ENCODE data around the gene DEFB116. TPM values are rescaled to one million over a fixed set of nuclear protein-coding genes. Genes with fewer than 3 reads are reported as not detected.

DEFB116 gene
- total and polyA plus RNA-seq, 2 of the 4 experiments (the other 2 are of a cell fraction), result not detected

DNA sequence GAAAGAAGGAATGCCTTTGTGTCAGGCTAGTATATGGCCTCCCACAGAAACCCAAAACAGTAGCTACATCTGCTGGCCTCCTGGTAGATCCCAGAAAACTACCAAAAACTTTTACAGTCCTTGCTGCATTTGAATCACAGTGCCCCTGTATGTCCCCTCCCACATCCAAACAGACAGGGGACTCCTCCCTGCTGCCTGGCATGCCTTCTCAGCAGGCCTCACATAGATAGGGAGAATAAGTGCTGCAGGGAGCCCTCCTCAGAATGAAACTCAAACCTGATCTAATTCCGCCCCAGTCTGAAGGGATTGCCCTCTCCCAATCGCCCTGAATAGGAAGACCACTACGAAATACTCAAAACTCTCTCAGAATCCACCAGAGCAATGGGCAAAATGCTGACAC is 14.1 kb upstream of the DEFB116 start:
- POLR2A ChIA-PET (ENCODE audit: unreplicated experiment), result no interaction called here

More for the DNA sequence above, 14.1 kb upstream of the DEFB116 start:
- Histone ChIP-seq H4K5ac (ENCODE audit: low read depth, low read length) (no peak overlapping the region), H4K20me1 (ENCODE audit: insufficient read depth, low read length) (no peaks in the 10 kb centered on the region), H2BK20ac (ENCODE audit: low read depth, low read length) (no peak overlapping the region), H3K36me3 (ENCODE audit: control insufficient read depth, insufficient read depth, low read length) (no peaks in the 10 kb centered on the region), H3K23ac (ENCODE audit: low read depth, low read length) (no peak overlapping the region), H3K4me2 (ENCODE audit: low read depth, low read length) (no peak overlapping the region), H3K27me3 (ENCODE audit: control insufficient read depth, insufficient read depth, low read length) (no peaks in the 10 kb centered on the region), H2BK5ac (ENCODE audit: low read depth, low read length, poor library complexity, severe bottlenecking) (no peak overlapping the region), H3K4ac (ENCODE audit: low read depth, low read length) (no peak overlapping the region), H2BK120ac (ENCODE audit: low read depth, low read length) (no peak overlapping the region), H3K79me1 (ENCODE audit: low read depth in 1 of 2, low read length in 2 of 2) (no peaks in the 10 kb centered on the region), H3K14ac (replicated peaks; ENCODE audit: low read depth, low read length) (no peak overlapping the region), H3K4me3 (ENCODE audit: insufficient read depth, low read depth, low read length) (no peak overlapping the region), H3K18ac (ENCODE audit: low read depth, low read length) (no peak overlapping the region), H2AK5ac (ENCODE audit: low read depth, low read length) (no peak overlapping the region), H3K9ac (ENCODE audit: low read depth, low read length) (no peak overlapping the region), H2AK9ac (replicated peaks; ENCODE audit: low read depth, low read length, poor library complexity) (no peak overlapping the region), H3K4me1 (ENCODE audit: control insufficient read depth, insufficient read depth, low read length) (no peaks in the 10 kb centered on the region), H4K8ac (ENCODE audit: low read depth in 2 of 2, low read length in 2 of 2) (no peak overlapping the region), H3K9me3 (ENCODE audit: control insufficient read depth, insufficient read depth, low read length) (peaks cover 4% of the 10 kb centered on the region), H4K91ac (ENCODE audit: insufficient read depth, low read depth, low read length) (no peak overlapping the region), H3K56ac (ENCODE audit: extremely low read depth, insufficient read depth, low read length) (no peak overlapping the region), H2AFZ (replicated peaks; ENCODE audit: low read length, poor library complexity) (no peak overlapping the region), H3K9me1 (ENCODE audit: insufficient read depth, low read length) (no peaks in the 10 kb centered on the region), H3K27ac (ENCODE audit: insufficient read depth, low read length) (no peak overlapping the region), H2BK15ac (ENCODE audit: low read depth, low read length) (no peak overlapping the region)
- ATAC-seq (ENCODE audit: low read depth), result no peak
- dilution Hi-C loops (cut with HindIII; ENCODE audit: low sequenced_read_pairs, unreplicated experiment), result no loop called here
- DNase-seq, result no peak
- CTCF ChIA-PET, result no interaction called here
- TF ChIP-seq, protein P1, sequence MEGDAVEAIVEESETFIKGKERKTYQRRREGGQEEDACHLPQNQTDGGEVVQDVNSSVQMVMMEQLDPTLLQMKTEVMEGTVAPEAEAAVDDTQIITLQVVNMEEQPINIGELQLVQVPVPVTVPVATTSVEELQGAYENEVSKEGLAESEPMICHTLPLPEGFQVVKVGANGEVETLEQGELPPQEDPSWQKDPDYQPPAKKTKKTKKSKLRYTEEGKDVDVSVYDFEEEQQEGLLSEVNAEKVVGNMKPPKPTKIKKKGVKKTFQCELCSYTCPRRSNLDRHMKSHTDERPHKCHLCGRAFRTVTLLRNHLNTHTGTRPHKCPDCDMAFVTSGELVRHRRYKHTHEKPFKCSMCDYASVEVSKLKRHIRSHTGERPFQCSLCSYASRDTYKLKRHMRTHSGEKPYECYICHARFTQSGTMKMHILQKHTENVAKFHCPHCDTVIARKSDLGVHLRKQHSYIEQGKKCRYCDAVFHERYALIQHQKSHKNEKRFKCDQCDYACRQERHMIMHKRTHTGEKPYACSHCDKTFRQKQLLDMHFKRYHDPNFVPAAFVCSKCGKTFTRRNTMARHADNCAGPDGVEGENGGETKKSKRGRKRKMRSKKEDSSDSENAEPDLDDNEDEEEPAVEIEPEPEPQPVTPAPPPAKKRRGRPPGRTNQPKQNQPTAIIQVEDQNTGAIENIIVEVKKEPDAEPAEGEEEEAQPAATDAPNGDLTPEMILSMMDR (conservative IDR thresholded peaks at IDR 0.05; ENCODE audit: low read depth, low read length), result no peak
- TF ChIP-seq FOS (IDR thresholded peaks at IDR 0.05; ENCODE audit: low read depth, low read length) (no peak), SMC3 (IDR thresholded peaks at IDR 0.05; ENCODE audit: low read depth, low read length) (no peak), MAZ (IDR thresholded peaks at IDR 0.05; ENCODE audit: borderline replicate concordance, low read depth, low read length) (no peak), MXI1 (IDR thresholded peaks at IDR 0.05; ENCODE audit: borderline replicate concordance, low read depth, low read length) (no peak), BHLHE40 (IDR thresholded peaks at IDR 0.05; ENCODE audit: low read depth, low read length) (no peak), RAD21 (IDR thresholded peaks at IDR 0.05; ENCODE audit: low read length) (no peak), POLR2A (IDR thresholded peaks at IDR 0.05; ENCODE audit: low read depth, low read length) (no peak), NFE2L2 (IDR thresholded peaks at IDR 0.05; ENCODE audit: low read depth, low read length) (no peak), CHD1 (IDR thresholded peaks at IDR 0.05; ENCODE audit: low read depth, low read length) (no peak), RCOR1 (IDR thresholded peaks at IDR 0.05; ENCODE audit: insufficient replicate concordance, low read length) (no peak), RFX5 (IDR thresholded peaks at IDR 0.05; ENCODE audit: low read depth, low read length) (no peak), CEBPB (IDR thresholded peaks at IDR 0.05; ENCODE audit: low read depth, low read length) (no peak), USF2 (IDR thresholded peaks at IDR 0.05; ENCODE audit: low read depth, low read length) (no peak), MAFK (IDR thresholded peaks at IDR 0.05; ENCODE audit: low read depth, low read length) (no peak)
- TF ChIP-seq, protein P2, sequence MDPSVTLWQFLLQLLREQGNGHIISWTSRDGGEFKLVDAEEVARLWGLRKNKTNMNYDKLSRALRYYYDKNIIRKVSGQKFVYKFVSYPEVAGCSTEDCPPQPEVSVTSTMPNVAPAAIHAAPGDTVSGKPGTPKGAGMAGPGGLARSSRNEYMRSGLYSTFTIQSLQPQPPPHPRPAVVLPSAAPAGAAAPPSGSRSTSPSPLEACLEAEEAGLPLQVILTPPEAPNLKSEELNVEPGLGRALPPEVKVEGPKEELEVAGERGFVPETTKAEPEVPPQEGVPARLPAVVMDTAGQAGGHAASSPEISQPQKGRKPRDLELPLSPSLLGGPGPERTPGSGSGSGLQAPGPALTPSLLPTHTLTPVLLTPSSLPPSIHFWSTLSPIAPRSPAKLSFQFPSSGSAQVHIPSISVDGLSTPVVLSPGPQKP (IDR thresholded peaks at IDR 0.05; ENCODE audit: borderline replicate concordance, low read depth, low read length), result no peak
- BruUV-seq (replicated peaks), result no TSS peak
- in situ Hi-C loops (cut with MboI; ENCODE audit: low sequenced_read_pairs), result no loop called here
- intact Hi-C loops (cut with micrococcal nuclease), result no loop called here
- WGBS, 2 experiments (ENCODE audit: extremely low coverage in 2 of 2, insufficient read length in 1 of 2), result no CpG with 5 or more reads among the region's 3 CpGs

Measured in IMR-90 (cell line).